ENCODE results near the gene SEPTIN1.
"Not testable (repeated sequence)": the region's sequence is repeated elsewhere in the genome, so short reads cannot be mapped to it uniquely, and the experiment has no call there.

Gene SEPTIN1

GRCh38 chr16:30401768-30402425, 19.5 kb upstream of the SEPTIN1 start:
- DNase-seq (ENCODE audit: low read depth): no peak

- DNase-seq (ENCODE audit: low read depth): no peak
These were observed 17.2 kb upstream of the SEPTIN1 start for GRCh38 chr16:30399435-30400186.

GRCh38 chr16:30398661-30399434, 16.5 kb upstream of the SEPTIN1 start:
- DNase-seq (ENCODE audit: low read depth): no peak

- no peak for DNase-seq (ENCODE audit: low read depth)
These were observed 15.7 kb upstream of the SEPTIN1 start for GRCh38 chr16:30397776-30398660.

GRCh38 chr16:30397056-30397455, 14.7 kb upstream of the SEPTIN1 start:
- no peak for DNase-seq (ENCODE audit: low read depth)

GRCh38 chr16:30396627-30397026, 14.3 kb upstream of the SEPTIN1 start:
- DNase-seq (ENCODE audit: low read depth): not testable (repeated sequence)

GRCh38 chr16:30395992-30396585, 13.7 kb upstream of the SEPTIN1 start:
- no peak for DNase-seq (ENCODE audit: low read depth)

GRCh38 chr16:30395155-30395991, 13.0 kb upstream of the SEPTIN1 start, which contains the start of gene ZNF48:
Gene ZNF48, plus strand, starts transcription at chr16:30395420. Its CDS starts 375 bp downstream, at chr16:30395795.
- no peak for DNase-seq (ENCODE audit: low read depth)

GRCh38 chr16:30394592-30395154, 12.3 kb upstream of the SEPTIN1 start:
- no peak for DNase-seq (ENCODE audit: low read depth)

GRCh38 chr16:30383521-30383920, 1.2 kb upstream of the SEPTIN1 start:
- DNase-seq (ENCODE audit: low read depth): no peak

- DNase-seq (ENCODE audit: low read depth): no peak
These were observed 895 bp downstream of the SEPTIN1 start for GRCh38 chr16:30381291-30382041.

- no peak for DNase-seq (ENCODE audit: low read depth)
These were observed 1.6 kb downstream of the SEPTIN1 start for GRCh38 chr16:30380803-30381208.

GRCh38 chr16:30380072-30380802, 2.1 kb downstream of the SEPTIN1 start:
- DNase-seq (ENCODE audit: low read depth): no peak

- DNase-seq (ENCODE audit: low read depth): no peak
These were observed 3.1 kb downstream of the SEPTIN1 start for GRCh38 chr16:30379158-30379783.

GRCh38 chr16:30378236-30379157, 3.9 kb downstream of the SEPTIN1 start:
- DNase-seq (ENCODE audit: low read depth): peak; percentile 84

GRCh38 chr16:30377812-30378235, 4.5 kb downstream of the SEPTIN1 start:
- peak; percentile 70 for DNase-seq (ENCODE audit: low read depth)

Data from HS-27A (cell line).